Upper lobe of left lung (tissue), 4 donors: ENCODE results near the gene ZNF230.

Source experiments
- CTCF ChIP-seq, 6 experiments: fragments of 450-650 bp in 4 of 6; fragments of 200-600 bp in 2 of 6; sonication (generic) in 2 of 6; IDR thresholded peaks; one replicate each; pipeline ENCODE4 v1.5.1; 2016 to 2019; ENCODE audit warnings: antibody characterized with exemption in 6 of 6
- EP300 ChIP-seq, 4 donors: sonication (generic); formaldehyde crosslinking; IDR thresholded peaks; one replicate each; pipeline ENCODE4 v1.5.1; 2017; ENCODE audit warnings: antibody characterized with exemption in 4 of 4, control low read depth in 2 of 4
- POLR2AphosphoS5 ChIP-seq, 2 donors: sonication (generic); formaldehyde crosslinking; IDR thresholded peaks; one replicate each; pipeline ENCODE4 v1.5.1; 2017; ENCODE audit warnings: antibody characterized with exemption in 2 of 2

DNA sequence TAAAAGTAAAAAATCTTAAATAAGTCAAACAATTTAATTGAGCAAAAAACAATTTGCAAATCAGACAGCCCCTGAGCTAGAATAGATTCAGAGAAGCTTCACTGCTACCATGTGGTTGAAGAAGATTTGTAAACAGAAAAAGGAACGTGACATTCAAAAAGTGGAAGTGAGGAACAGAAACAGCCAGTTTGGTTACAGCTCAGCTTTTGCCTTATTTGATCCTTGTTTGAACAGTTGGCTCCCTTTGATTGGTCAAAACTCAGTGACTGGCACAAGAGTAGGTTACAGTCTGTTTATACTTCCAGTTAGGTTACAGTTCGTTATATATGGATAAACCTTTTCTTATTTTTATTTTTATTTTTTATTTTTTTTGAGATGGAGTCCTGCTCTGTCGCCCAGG is 45.9 kb upstream of the ZNF230 start:
- no peak for TF ChIP-seq CTCF (IDR thresholded peaks at IDR 0.05)
- no peak for TF ChIP-seq EP300 (IDR thresholded peaks at IDR 0.05)
- no peak for TF ChIP-seq POLR2AphosphoS5 (IDR thresholded peaks at IDR 0.05)
